Measurements from ENCODE around the gene STRA8. TPM values are rescaled to one million over a fixed set of nuclear protein-coding genes. Genes with fewer than 3 reads are reported as not detected.

Gene STRA8
- not detected in 2 replicates for total RNA-seq

GRCh38 chr7:135233570-135233969 lies at the start of gene STRA8:
STRA8 (plus strand) TSS chr7:135233838; CDS start chr7:135240525, 6,687 bp downstream.

GRCh38 chr7:135211179-135211945 lies 22.3 kb upstream of the STRA8 start, which contains the start of gene WDR91:
WDR91 (minus strand) TSS chr7:135211526; CDS start chr7:135211502, 24 bp downstream.

Other genes starting within 250 kb of the STRA8 start
- gene AGBL3, start 247.3 kb upstream of the STRA8 start, total RNA-seq = 1.4 TPM in 2 replicates
- gene TMEM140, start 85.8 kb upstream of the STRA8 start, total RNA-seq = 35.5 and 45.4 TPM in 2 replicates
- 12.2 and 21.0 TPM in 2 replicates for gene CYREN, start 63.1 kb upstream of the STRA8 start, total RNA-seq
- gene WDR91, start 22.3 kb upstream of the STRA8 start, total RNA-seq = 3.4 and 8.6 TPM in 2 replicates

Data from dermis lymphatic vessel endothelial cell (primary cell).